NB4 (cell line): Measurements from ENCODE around the gene WNT9B.

Experiments used
- DNase-seq: peaks from one replicate; pipeline ENCODE4 v3.0.0; 2010; ENCODE audit warnings: low read depth
- H3K4me3 ChIP-seq: one replicate; pipeline ENCODE4 v1.5.1; 2011; ENCODE audit warnings: mild to moderate bottlenecking, low read depth, low read length, moderate library complexity
- MAX ChIP-seq: IDR thresholded peaks from 2 replicates; pipeline ENCODE4 v1.6.1; 2011; ENCODE audit warnings: low read depth, low read length
- MYC ChIP-seq: IDR thresholded peaks from 2 replicates; pipeline ENCODE4 v1.6.1; 2011; ENCODE audit warnings: low read depth, low read length
- POLR2A ChIP-seq: IDR thresholded peaks from 2 replicates; pipeline ENCODE4 v1.6.1; 2011; ENCODE audit warnings: mild to moderate bottlenecking; ENCODE audit not compliant: insufficient read length; ENCODE audit errors: extremely low read depth
- TF ChIP-seq, protein P1 (sequence below): IDR thresholded peaks from one replicate; pipeline ENCODE4 v1.5.1; 2012; ENCODE audit warnings: low read depth, low read length

WNT9B gene

GRCh38 chr17:46820592-46821450 is 30.6 kb upstream of the WNT9B start:
- no peak for TF ChIP-seq POLR2A
- no peak for TF ChIP-seq MAX
- TF ChIP-seq MYC = no peak
- H3K4me3 ChIP-seq = no peak overlapping the region
- no peak for DNase-seq

DNA sequence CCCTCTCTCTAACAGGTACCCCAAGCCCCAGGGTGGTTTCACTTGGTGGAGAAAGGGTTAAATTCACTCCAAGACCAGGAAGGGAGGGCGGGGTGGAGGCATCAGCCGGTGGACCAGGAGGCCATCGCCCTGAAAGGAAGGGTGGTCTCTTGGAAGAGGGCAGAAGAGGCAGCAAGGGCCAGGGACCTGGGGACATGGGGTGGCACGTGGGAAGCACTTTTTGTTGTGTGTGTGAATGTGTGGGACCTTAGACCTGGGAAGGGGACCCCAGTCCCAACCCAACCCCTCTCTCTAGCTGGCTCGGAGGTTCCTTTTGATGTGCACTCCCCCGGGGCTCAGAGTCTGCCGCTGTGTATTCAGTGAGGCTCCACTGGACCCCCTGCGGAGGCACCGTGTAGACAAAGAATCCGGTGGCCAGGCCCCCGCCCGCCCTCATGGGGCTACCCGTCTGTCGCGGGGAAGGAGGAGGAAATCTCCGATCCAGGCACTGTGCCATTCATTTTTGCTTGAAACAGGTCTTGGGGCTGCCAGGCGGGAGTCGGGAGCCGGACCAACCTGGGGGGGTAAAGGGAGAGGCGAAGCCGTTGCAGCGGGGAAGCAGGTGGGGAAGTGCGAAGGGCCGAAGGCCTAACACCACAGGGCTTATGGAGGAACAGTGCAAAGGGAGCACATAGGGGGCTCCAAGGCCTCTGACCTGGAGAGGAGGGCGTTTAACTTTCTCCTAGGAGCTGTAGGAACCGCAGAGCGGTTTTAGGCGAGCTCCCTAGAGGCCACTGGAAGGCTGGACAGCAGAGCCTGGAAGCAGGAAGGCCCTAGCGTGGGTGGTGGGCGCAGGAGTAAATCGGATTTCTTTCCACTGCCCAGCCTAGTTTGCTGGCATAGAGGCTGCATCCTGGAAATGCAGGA is 29.6 kb upstream of the WNT9B start:
- DNase-seq = no peak
- H3K4me3 ChIP-seq = no peak overlapping the region
- TF ChIP-seq MYC (no peak), MAX (no peak), POLR2A (no peak)
- TF ChIP-seq, protein P1, sequence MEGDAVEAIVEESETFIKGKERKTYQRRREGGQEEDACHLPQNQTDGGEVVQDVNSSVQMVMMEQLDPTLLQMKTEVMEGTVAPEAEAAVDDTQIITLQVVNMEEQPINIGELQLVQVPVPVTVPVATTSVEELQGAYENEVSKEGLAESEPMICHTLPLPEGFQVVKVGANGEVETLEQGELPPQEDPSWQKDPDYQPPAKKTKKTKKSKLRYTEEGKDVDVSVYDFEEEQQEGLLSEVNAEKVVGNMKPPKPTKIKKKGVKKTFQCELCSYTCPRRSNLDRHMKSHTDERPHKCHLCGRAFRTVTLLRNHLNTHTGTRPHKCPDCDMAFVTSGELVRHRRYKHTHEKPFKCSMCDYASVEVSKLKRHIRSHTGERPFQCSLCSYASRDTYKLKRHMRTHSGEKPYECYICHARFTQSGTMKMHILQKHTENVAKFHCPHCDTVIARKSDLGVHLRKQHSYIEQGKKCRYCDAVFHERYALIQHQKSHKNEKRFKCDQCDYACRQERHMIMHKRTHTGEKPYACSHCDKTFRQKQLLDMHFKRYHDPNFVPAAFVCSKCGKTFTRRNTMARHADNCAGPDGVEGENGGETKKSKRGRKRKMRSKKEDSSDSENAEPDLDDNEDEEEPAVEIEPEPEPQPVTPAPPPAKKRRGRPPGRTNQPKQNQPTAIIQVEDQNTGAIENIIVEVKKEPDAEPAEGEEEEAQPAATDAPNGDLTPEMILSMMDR = no peak

GRCh38 chr17:46822388-46822921 is 28.9 kb upstream of the WNT9B start:
- no peak overlapping the region for H3K4me3 ChIP-seq
- TF ChIP-seq MAX (no peak), POLR2A (no peak)
- TF ChIP-seq, protein P1 = peak; percentile 74
- peak; percentile 43 for DNase-seq

DNA sequence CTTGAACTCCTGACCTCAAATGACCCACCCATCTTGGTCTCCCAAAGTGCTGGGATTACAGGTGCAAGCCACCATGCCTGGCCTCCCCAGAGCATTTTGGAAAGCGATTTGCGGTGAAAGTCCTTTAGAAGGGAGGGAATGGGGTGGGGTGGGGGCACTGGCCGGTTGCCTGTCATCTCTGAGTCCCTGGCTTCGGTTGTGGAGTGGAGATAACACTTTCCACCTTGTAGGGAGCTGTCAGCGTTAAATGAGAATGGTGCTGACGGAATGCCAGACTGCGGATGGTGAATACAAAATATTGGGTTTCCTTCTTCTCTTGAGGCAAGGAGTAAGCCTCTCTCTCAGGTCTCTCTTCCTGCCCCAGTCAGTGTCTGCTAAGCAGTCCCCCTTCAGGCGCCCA is 27.7 kb upstream of the WNT9B start:
- TF ChIP-seq, protein P1 = no peak
- TF ChIP-seq POLR2A (no peak), MAX (no peak), MYC (no peak)
- H3K4me3 ChIP-seq = no peak overlapping the region
- DNase-seq = no peak

DNA sequence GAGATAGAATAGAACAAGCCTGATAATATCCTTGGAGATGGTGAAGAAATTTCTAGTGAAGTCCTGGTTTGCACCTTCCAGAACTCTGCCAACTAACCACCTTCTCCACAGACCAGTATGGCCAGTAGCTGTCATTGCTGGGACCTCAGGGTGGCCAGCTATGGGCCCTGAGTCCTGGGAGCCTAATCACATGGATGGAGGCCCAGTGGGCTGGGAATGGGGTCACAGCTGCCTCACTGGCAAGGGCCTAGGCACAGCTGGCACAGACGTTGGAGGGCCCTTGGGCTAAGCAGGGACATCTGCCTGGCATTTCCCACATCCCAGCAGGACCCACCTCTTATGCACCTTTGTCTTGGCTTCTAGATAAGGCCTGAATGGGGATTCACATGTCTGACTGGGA is 25.3 kb upstream of the WNT9B start:
- DNase-seq = no peak
- no peak overlapping the region for H3K4me3 ChIP-seq
- TF ChIP-seq POLR2A = no peak

DNA sequence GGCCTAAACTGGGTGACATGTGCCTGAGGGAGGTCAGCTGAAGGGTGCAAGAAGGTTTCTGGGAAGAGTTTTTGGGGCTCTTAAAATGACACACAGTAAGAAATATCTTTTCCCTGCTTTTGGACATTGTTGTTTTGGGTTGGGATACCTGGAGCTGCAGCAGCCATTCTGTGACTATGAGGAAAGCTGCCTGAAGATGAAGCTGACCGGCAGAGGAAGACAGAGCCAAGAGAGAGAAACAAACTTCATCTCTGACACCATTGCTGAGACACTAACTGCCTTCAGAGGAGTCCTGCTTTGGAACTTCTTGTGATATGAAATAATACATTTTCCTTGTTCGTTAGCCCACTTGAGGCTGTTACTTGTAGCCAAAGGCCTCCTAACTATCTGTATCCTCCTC is 24.1 kb upstream of the WNT9B start:
- DNase-seq = no peak
- H3K4me3 ChIP-seq = no peak overlapping the region
- no peak for TF ChIP-seq MYC
- TF ChIP-seq MAX = no peak
- TF ChIP-seq, protein P1 = no peak
- no peak for TF ChIP-seq POLR2A
